Activated CD8-positive, alpha-beta memory T cell treated with anti-CD3 and anti-CD28 coated beads, Interleukin-2, amount 50 U/mL, for 24 hours (primary cell): ENCODE results near the gene TNRC6C.

ENCODE experiments used
- DNase-seq: peaks from one replicate; pipeline ENCODE4 v3.0.0-alpha.2; 2020; ENCODE audit errors: extremely low read depth

The TNRC6C gene

GRCh38 chr17:78013683-78014467 lies 55.4 kb downstream of the TNRC6C start:
- DNase-seq, result peak; percentile 21

- DNase-seq, result no peak
These were observed 56.1 kb downstream of the TNRC6C start for GRCh38 chr17:78014646-78015045.

GRCh38 chr17:78016852-78017251 lies 58.3 kb downstream of the TNRC6C start:
- no peak for DNase-seq

GRCh38 chr17:78019367-78019975 lies 61.0 kb downstream of the TNRC6C start:
- no peak for DNase-seq

- DNase-seq, result no peak
These were observed 61.6 kb downstream of the TNRC6C start for GRCh38 chr17:78019976-78020716.

GRCh38 chr17:78020717-78021108 lies 62.2 kb downstream of the TNRC6C start:
- DNase-seq, result no peak

- no peak for DNase-seq
These were observed 63.9 kb downstream of the TNRC6C start for GRCh38 chr17:78022425-78022824.

GRCh38 chr17:78023042-78023441 lies 64.5 kb downstream of the TNRC6C start:
- DNase-seq, result no peak

- no peak for DNase-seq
These were observed 67.9 kb downstream of the TNRC6C start for GRCh38 chr17:78026381-78026780.

GRCh38 chr17:78027121-78027520 lies 68.6 kb downstream of the TNRC6C start:
- no peak for DNase-seq

GRCh38 chr17:78029697-78030096 lies 71.2 kb downstream of the TNRC6C start:
- no peak for DNase-seq

GRCh38 chr17:78031435-78031834 lies 72.9 kb downstream of the TNRC6C start:
- no peak for DNase-seq

- no peak for DNase-seq
These were observed 73.7 kb downstream of the TNRC6C start for GRCh38 chr17:78032166-78032565.

- DNase-seq, result no peak
These were observed 76.1 kb downstream of the TNRC6C start for GRCh38 chr17:78034429-78035091.

- DNase-seq, result no peak
These were observed 78.8 kb downstream of the TNRC6C start for GRCh38 chr17:78037280-78037679.

- DNase-seq, result no peak
These were observed 80.3 kb downstream of the TNRC6C start for GRCh38 chr17:78038748-78039288.

- no peak for DNase-seq
These were observed 81.1 kb downstream of the TNRC6C start for GRCh38 chr17:78039581-78039980.

GRCh38 chr17:78040440-78041385 lies 82.2 kb downstream of the TNRC6C start:
- DNase-seq, result no peak

GRCh38 chr17:78041386-78042179 lies 83.1 kb downstream of the TNRC6C start:
- no peak for DNase-seq

GRCh38 chr17:78042542-78042941 lies 84.0 kb downstream of the TNRC6C start:
- no peak for DNase-seq
